ENCODE results near the gene TMUB1. TPM values are rescaled to one million over a fixed set of nuclear protein-coding genes. Genes with fewer than 3 reads are reported as not detected.

The TMUB1 gene
- total RNA-seq, 2 donors from 2014 or later = 25.7 to 35.2 TPM

- Histone ChIP-seq H3K36me3 (peaks cover 30% of the 10 kb centered on the region), H3K4me1 (ENCODE audit: control insufficient read depth in 1 of 2, low read depth in 2 of 2) (peaks cover 0 to 5% of the 10 kb centered on the region in 2 donors), H3K27me3 (replicated peaks; ENCODE audit: insufficient read depth) (no peaks in the 10 kb centered on the region), H3K27ac (no peak overlapping the region), H3K9me3 (no peaks in the 10 kb centered on the region), H3K4me3 (no peak overlapping the region)
- DNase-seq (ENCODE audit: low spot score) (no peak), ATAC-seq (ENCODE audit: insufficient number of reproducible peaks, low FRiP score, low read depth) (no peak)
- no peak for TF ChIP-seq CTCF (IDR thresholded peaks at IDR 0.05)
These were observed 36.6 kb upstream of the TMUB1 start for GRCh38 chr7:151119902-151120301.

GRCh38 chr7:151119055-151119415 lies 35.7 kb upstream of the TMUB1 start:
- no peak for ATAC-seq (ENCODE audit: insufficient number of reproducible peaks, low FRiP score, low read depth)
- Histone ChIP-seq H3K36me3 (peaks cover 30% of the 10 kb centered on the region), H3K4me3 (no peak overlapping the region), H3K27me3 (replicated peaks; ENCODE audit: insufficient read depth) (no peaks in the 10 kb centered on the region), H3K9me3 (no peaks in the 10 kb centered on the region), H3K4me1 (ENCODE audit: control insufficient read depth in 1 of 2, low read depth in 2 of 2) (peaks cover 0 to 5% of the 10 kb centered on the region in 2 donors), H3K27ac (no peak overlapping the region)
- TF ChIP-seq CTCF (IDR thresholded peaks at IDR 0.05) = no peak
- no peak for DNase-seq (ENCODE audit: low spot score)

- no peak overlapping the region for H3K4me3 ChIP-seq
- ATAC-seq (ENCODE audit: insufficient number of reproducible peaks, low FRiP score, low read depth) = no peak
- no peak for DNase-seq (ENCODE audit: low spot score)
- TF ChIP-seq CTCF (IDR thresholded peaks at IDR 0.05) = no peak
- no peaks in the 10 kb centered on the region for H3K27me3 ChIP-seq (replicated peaks; ENCODE audit: insufficient read depth)
- peaks cover 30% of the 10 kb centered on the region for H3K36me3 ChIP-seq
- no peak overlapping the region for H3K27ac ChIP-seq
- peaks cover 0 to 5% of the 10 kb centered on the region in 2 donors for H3K4me1 ChIP-seq (ENCODE audit: control insufficient read depth in 1 of 2, low read depth in 2 of 2)
- H3K9me3 ChIP-seq = no peaks in the 10 kb centered on the region
These were observed 35.1 kb upstream of the TMUB1 start for GRCh38 chr7:151118108-151119054.

- no peak for TF ChIP-seq CTCF (IDR thresholded peaks at IDR 0.05)
- H3K36me3 ChIP-seq = peaks cover 30% of the 10 kb centered on the region
- no peak for DNase-seq (ENCODE audit: low spot score)
- no peak overlapping the region for H3K4me3 ChIP-seq
- no peaks in the 10 kb centered on the region for H3K27me3 ChIP-seq (replicated peaks; ENCODE audit: insufficient read depth)
- ATAC-seq (ENCODE audit: insufficient number of reproducible peaks, low FRiP score, low read depth) = no peak
- no peaks in the 10 kb centered on the region for H3K9me3 ChIP-seq
- H3K4me1 ChIP-seq (ENCODE audit: control insufficient read depth in 1 of 2, low read depth in 2 of 2) = peaks cover 0 to 5% of the 10 kb centered on the region in 2 donors
- H3K27ac ChIP-seq = no peak overlapping the region
These were observed 34.3 kb upstream of the TMUB1 start for GRCh38 chr7:151117565-151117964.

GRCh38 chr7:151116603-151117440 lies 33.5 kb upstream of the TMUB1 start:
- no peak for TF ChIP-seq CTCF (IDR thresholded peaks at IDR 0.05)
- H3K36me3 ChIP-seq = peaks cover 30% of the 10 kb centered on the region
- ATAC-seq (ENCODE audit: insufficient number of reproducible peaks, low FRiP score, low read depth) (no peak), DNase-seq (ENCODE audit: low spot score) (no peak)
- H3K4me3 ChIP-seq = no peak overlapping the region
- peaks cover 0 to 5% of the 10 kb centered on the region in 2 donors for H3K4me1 ChIP-seq (ENCODE audit: control insufficient read depth in 1 of 2, low read depth in 2 of 2)
- no peaks in the 10 kb centered on the region for H3K27me3 ChIP-seq (replicated peaks; ENCODE audit: insufficient read depth)
- no peaks in the 10 kb centered on the region for H3K9me3 ChIP-seq
- H3K27ac ChIP-seq = no peak overlapping the region

Measured in thoracic aorta (tissue), 2 donors.